Measurements from ENCODE around the gene LIN28B.
"Not testable (repeated sequence)": the region's sequence is repeated elsewhere in the genome, so short reads cannot be mapped to it uniquely, and the experiment has no call there.

DNA sequence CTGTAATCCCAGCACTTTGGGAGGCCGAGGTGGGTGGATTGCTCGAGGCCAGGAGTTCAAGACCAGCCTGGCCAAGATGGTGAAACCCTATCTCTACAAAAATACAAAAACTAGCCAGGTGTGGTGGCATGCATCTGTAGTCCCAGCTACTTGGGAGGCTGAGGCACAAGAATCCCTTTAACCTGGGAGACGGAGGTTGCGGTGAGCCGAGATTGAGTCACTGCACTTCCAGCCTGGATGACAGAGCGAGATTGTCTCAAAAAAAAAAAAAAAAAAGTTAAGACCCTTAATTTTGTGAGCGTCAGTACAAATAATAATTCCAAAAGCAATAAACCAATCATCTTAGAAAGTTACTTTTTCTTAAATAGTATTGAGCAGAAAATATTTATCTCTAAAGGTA lies 36.7 kb downstream of the LIN28B start:
- not testable (repeated sequence) for TF ChIP-seq ZNF133 (tag by site-specific recombination; IDR thresholded peaks at IDR 0.05); KLF1 (tag by site-specific recombination; IDR thresholded peaks at IDR 0.05); HOXC10 (CRISPR knock-in tag; IDR thresholded peaks at IDR 0.05); GLI2 (tag by site-specific recombination; IDR thresholded peaks at IDR 0.05; ENCODE audit: borderline replicate concordance, low read depth); ZNF324 (tag by site-specific recombination; IDR thresholded peaks at IDR 0.05); ZNF19 (tag by site-specific recombination; IDR thresholded peaks at IDR 0.05; ENCODE audit: low read depth); ZNF146 (tag by site-specific recombination; IDR thresholded peaks at IDR 0.05)
- TF ChIP-seq, protein P1, sequence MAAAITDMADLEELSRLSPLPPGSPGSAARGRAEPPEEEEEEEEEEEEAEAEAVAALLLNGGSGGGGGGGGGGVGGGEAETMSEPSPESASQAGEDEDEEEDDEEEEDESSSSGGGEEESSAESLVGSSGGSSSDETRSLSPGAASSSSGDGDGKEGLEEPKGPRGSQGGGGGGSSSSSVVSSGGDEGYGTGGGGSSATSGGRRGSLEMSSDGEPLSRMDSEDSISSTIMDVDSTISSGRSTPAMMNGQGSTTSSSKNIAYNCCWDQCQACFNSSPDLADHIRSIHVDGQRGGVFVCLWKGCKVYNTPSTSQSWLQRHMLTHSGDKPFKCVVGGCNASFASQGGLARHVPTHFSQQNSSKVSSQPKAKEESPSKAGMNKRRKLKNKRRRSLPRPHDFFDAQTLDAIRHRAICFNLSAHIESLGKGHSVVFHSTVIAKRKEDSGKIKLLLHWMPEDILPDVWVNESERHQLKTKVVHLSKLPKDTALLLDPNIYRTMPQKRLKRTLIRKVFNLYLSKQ (tag by site-specific recombination; IDR thresholded peaks at IDR 0.05; ENCODE audit: borderline replicate concordance): not testable (repeated sequence)
- TF ChIP-seq, protein P2, sequence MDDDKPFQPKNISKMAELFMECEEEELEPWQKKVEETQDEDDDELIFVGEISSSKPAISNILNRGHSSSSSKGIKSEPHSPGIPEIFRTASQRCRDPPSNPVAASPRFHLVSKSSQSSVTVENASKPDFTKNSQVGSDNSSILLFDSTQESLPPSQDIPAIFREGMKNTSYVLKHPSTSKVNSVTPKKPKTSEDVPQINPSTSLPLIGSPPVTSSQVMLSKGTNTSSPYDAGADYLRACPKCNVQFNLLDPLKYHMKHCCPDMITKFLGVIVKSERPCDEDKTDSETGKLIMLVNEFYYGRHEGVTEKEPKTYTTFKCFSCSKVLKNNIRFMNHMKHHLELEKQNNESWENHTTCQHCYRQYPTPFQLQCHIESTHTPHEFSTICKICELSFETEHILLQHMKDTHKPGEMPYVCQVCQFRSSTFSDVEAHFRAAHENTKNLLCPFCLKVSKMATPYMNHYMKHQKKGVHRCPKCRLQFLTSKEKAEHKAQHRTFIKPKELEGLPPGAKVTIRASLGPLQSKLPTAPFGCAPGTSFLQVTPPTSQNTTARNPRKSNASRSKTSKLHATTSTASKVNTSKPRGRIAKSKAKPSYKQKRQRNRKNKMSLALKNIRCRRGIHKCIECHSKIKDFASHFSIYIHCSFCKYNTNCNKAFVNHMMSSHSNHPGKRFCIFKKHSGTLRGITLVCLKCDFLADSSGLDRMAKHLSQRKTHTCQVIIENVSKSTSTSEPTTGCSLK (tag by site-specific recombination; IDR thresholded peaks at IDR 0.05): not testable (repeated sequence)
- TF ChIP-seq, protein P3, sequence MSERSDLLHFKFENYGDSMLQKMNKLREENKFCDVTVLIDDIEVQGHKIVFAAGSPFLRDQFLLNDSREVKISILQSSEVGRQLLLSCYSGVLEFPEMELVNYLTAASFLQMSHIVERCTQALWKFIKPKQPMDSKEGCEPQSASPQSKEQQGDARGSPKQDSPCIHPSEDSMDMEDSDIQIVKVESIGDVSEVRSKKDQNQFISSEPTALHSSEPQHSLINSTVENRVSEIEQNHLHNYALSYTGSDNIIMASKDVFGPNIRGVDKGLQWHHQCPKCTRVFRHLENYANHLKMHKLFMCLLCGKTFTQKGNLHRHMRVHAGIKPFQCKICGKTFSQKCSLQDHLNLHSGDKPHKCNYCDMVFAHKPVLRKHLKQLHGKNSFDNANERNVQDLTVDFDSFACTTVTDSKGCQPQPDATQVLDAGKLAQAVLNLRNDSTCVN (tag by site-specific recombination; optimal IDR thresholded peaks at IDR 0.05): not testable (repeated sequence)

All from HEK293 (cell line).